ENCODE data around the gene CCDC88C.

GRCh38 chr14:91254461-91254860, 163.2 kb downstream of the CCDC88C start:
- TF ChIP-seq CTCF (IDR thresholded peaks at IDR 0.05; ENCODE audit: insufficient read depth, low read depth, low read length) (no peak), EZH2 (IDR thresholded peaks at IDR 0.05; ENCODE audit: insufficient read depth, low read length) (no peak)
